Measurements from ENCODE around the gene HIPK2.
A peak's percentile ranks its signal among the peaks of the same experiment; 100 is the strongest.

Gene HIPK2

GRCh38 chr7:139746652-139747051 is 31.1 kb downstream of the HIPK2 start:
- no peak; the same call in 2 of the 3 replicates for ATAC-seq
- TF ChIP-seq ZNF8 (CRISPR knock-in tag; IDR thresholded peaks at IDR 0.05) = no peak

- peak; percentile 17; the same call in 2 of the 3 replicates for ATAC-seq
- no peak for TF ChIP-seq ZNF565 (CRISPR knock-in tag; conservative IDR thresholded peaks at IDR 0.05; ENCODE audit: low read depth)
- TF ChIP-seq POU6F1 (CRISPR knock-in tag; IDR thresholded peaks at IDR 0.05; ENCODE audit: borderline replicate concordance, low read depth) = no peak
- TF ChIP-seq SNAI2 (CRISPR knock-in tag; IDR thresholded peaks at IDR 0.05) = no peak
- TF ChIP-seq ZNF70 (CRISPR knock-in tag; IDR thresholded peaks at IDR 0.05) = no peak
- no peak for TF ChIP-seq CSDC2 (CRISPR knock-in tag; IDR thresholded peaks at IDR 0.05)
Measured at GRCh38 chr7:139745678-139746143, 32.1 kb downstream of the HIPK2 start.

- TF ChIP-seq BACH2 (CRISPR knock-in tag; IDR thresholded peaks at IDR 0.05; ENCODE audit: borderline replicate concordance) (no peak), ZNF70 (CRISPR knock-in tag; IDR thresholded peaks at IDR 0.05) (no peak), SNAI2 (CRISPR knock-in tag; IDR thresholded peaks at IDR 0.05) (no peak), TOX (CRISPR knock-in tag; IDR thresholded peaks at IDR 0.05; ENCODE audit: borderline replicate concordance) (no peak), PPARA (CRISPR knock-in tag; IDR thresholded peaks at IDR 0.05; ENCODE audit: borderline replicate concordance) (no peak), CSRNP3 (CRISPR knock-in tag; IDR thresholded peaks at IDR 0.05) (no peak), ZFP30 (CRISPR knock-in tag; IDR thresholded peaks at IDR 0.05) (no peak), ISL1 (CRISPR knock-in tag; IDR thresholded peaks at IDR 0.05) (no peak), CSDC2 (CRISPR knock-in tag; IDR thresholded peaks at IDR 0.05) (no peak), TSHZ2 (CRISPR knock-in tag; IDR thresholded peaks at IDR 0.05) (no peak), ARNTL (CRISPR knock-in tag; IDR thresholded peaks at IDR 0.05; ENCODE audit: borderline replicate concordance, low read depth) (no peak), POU6F1 (CRISPR knock-in tag; IDR thresholded peaks at IDR 0.05; ENCODE audit: borderline replicate concordance, low read depth) (no peak), ZNF565 (CRISPR knock-in tag; conservative IDR thresholded peaks at IDR 0.05; ENCODE audit: low read depth) (no peak), CREB5 (CRISPR knock-in tag; IDR thresholded peaks at IDR 0.05; ENCODE audit: low read depth) (no peak), ESRRG (CRISPR knock-in tag; IDR thresholded peaks at IDR 0.05) (no peak), RARB (CRISPR knock-in tag; IDR thresholded peaks at IDR 0.05) (no peak), OSR1 (CRISPR knock-in tag; IDR thresholded peaks at IDR 0.05) (no peak), GLIS3 (CRISPR knock-in tag; IDR thresholded peaks at IDR 0.05) (no peak)
- no peak for ATAC-seq
Measured at GRCh38 chr7:139744768-139745677, 32.8 kb downstream of the HIPK2 start.
